ENCODE measurements around the gene FLVCR1. TPM values are rescaled to one million over a fixed set of nuclear protein-coding genes. Genes with fewer than 3 reads are reported as not detected.
"Not testable (repeated sequence)": the region's sequence is repeated elsewhere in the genome, so short reads cannot be mapped to it uniquely, and the experiment has no call there.

The FLVCR1 gene
- total RNA-seq, 1 experiment from 2014 or later, result 9.6 TPM

DNA sequence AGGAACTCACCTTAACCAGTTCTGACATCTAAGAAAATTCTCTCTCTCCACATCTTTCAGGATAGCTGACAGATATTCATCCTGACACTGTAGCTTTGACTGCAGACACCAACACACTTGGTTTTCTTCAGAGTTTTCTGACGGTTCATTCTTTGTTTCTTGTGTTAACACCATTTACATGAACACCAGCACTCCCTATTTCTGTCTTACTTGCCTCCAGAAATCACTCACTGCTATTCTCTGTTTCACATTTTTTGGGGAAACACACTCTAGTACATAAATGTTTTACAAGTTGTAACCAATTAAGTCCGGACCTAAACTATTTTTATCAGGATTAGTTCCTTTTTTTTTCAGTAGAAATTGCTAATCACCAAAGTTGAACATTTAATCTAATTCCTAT is 15.4 kb downstream of the FLVCR1 start:
- no peaks in the 10 kb centered on the region for H3K4me1 ChIP-seq (replicated peaks)
- DNase-seq (ENCODE audit: low read depth in 1 of 2, low spot score in 2 of 2), result no peak
- peaks cover 62% of the 10 kb centered on the region for H3K36me3 ChIP-seq
- H3K27ac ChIP-seq, result no peak overlapping the region
- H3K9me3 ChIP-seq (replicated peaks), result no peaks in the 10 kb centered on the region
- H3K4me3 ChIP-seq, result no peak overlapping the region
- H3K27me3 ChIP-seq (replicated peaks), result no peaks in the 10 kb centered on the region

DNA sequence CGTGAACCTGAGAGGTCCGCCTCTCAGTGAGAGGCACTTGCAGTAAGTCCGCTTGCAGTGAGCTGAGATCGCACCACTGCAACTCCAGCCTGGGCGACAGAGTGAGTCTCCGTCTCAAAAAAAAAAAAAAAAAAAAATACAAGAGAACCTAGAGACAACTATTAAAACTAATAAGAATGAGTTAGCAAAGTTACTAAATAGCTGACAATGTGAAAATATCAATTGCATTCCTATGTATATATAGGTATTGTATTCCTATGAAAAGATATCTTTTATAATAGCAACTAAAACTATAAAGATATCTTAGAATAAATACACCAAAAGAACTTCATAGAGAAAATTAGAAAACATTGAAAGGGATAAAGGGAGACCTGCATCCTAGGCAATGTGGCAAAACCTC is 20.3 kb downstream of the FLVCR1 start:
- no peaks in the 10 kb centered on the region for H3K4me1 ChIP-seq (replicated peaks)
- no peak overlapping the region for H3K27ac ChIP-seq
- H3K4me3 ChIP-seq, result no peak overlapping the region
- DNase-seq (ENCODE audit: low read depth in 1 of 2, low spot score in 2 of 2), result no peak
- H3K36me3 ChIP-seq, result peaks cover 46% of the 10 kb centered on the region
- H3K9me3 ChIP-seq (replicated peaks), result no peaks in the 10 kb centered on the region
- no peaks in the 10 kb centered on the region for H3K27me3 ChIP-seq (replicated peaks)

DNA sequence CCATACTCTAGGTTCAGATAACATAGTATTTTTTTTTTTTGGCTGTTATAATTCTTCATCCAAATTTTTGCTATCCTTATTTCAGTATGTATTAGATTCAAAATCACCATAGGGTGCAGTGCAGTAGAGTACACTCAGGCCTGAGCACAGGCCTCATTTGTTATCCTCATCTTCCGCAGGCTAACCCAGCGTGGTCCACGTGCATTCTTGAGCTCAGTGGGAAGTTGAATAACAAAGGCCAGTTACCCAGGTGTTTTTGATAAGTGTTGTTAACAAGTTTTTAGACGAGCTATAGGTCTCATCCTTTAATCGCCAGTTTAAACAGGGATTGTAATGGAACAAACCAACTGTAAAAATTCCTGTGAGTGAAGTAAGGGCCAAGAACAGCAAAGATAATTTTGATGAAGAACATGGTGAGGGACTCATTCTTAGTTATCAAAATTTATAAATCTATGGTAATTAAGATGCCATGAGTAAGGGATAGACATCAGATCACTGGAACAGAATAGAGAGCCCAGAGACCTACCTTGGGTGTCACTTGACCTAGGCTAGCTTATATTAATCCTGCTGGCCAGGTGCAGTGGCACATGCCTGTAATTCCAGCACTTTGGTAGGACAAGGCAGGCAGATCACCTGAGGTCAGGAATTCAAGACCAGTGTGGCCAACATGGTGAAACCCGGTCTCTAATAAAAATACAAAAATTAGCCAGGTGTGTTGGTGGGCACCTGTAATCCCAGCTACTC is 22.0 kb downstream of the FLVCR1 start:
- Histone ChIP-seq H3K27me3 (replicated peaks) (no peaks in the 10 kb centered on the region), H3K27ac (no peak overlapping the region), H3K9me3 (replicated peaks) (no peaks in the 10 kb centered on the region), H3K36me3 (peaks cover 50% of the 10 kb centered on the region), H3K4me3 (no peak overlapping the region), H3K4me1 (replicated peaks) (no peaks in the 10 kb centered on the region)
- DNase-seq (ENCODE audit: low read depth in 1 of 2, low spot score in 2 of 2), result no peak

DNA sequence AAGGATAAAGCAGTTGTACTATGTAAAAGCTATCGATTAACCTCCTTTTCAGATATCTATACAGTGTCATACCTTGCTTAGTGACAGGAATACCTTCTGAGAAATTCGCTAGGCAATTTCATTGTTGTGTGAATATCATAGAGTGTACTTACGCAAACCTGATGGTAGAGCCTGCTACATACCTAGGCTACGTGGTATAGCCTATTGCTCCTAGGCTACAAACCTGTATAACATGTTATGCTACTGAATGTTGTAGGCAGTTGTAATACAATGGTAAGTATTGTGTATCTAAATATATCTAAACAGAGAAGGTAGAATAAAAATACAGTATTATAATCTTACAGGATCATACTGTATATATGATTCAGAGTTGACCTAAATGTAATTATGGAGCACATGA is 26.5 kb downstream of the FLVCR1 start:
- Histone ChIP-seq H3K27ac (no peak overlapping the region), H3K4me1 (replicated peaks) (no peaks in the 10 kb centered on the region), H3K9me3 (replicated peaks) (no peaks in the 10 kb centered on the region), H3K36me3 (peaks cover 67% of the 10 kb centered on the region), H3K4me3 (no peak overlapping the region), H3K27me3 (replicated peaks) (no peaks in the 10 kb centered on the region)
- DNase-seq (ENCODE audit: low read depth in 1 of 2, low spot score in 2 of 2), result no peak

DNA sequence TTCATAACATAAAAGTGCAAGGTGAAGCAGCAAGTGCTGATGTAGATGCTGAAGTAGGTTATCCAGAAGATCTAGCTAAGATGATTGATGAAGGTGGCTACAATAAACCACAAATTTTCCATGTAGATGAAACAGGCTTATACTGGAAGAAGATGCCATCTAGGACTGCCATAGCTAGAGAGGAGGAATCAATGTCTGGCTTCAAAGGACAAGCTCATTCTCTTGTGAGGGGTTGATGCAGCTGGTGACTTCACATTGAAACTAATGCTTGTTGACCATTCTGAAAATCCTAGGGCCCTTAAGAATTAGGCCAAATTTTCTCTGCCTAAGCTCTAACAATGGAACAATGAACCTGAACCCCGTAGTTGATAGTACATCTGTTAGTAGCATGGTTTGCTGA is 34.0 kb downstream of the FLVCR1 start:
- no peak for DNase-seq (ENCODE audit: low read depth in 1 of 2, low spot score in 2 of 2)
- no peak overlapping the region for H3K4me3 ChIP-seq
- no peak overlapping the region for H3K27ac ChIP-seq
- no peaks in the 10 kb centered on the region for H3K27me3 ChIP-seq (replicated peaks)
- no peaks in the 10 kb centered on the region for H3K9me3 ChIP-seq (replicated peaks)
- peaks cover 73% of the 10 kb centered on the region for H3K36me3 ChIP-seq
- H3K4me1 ChIP-seq (replicated peaks), result no peaks in the 10 kb centered on the region

DNA sequence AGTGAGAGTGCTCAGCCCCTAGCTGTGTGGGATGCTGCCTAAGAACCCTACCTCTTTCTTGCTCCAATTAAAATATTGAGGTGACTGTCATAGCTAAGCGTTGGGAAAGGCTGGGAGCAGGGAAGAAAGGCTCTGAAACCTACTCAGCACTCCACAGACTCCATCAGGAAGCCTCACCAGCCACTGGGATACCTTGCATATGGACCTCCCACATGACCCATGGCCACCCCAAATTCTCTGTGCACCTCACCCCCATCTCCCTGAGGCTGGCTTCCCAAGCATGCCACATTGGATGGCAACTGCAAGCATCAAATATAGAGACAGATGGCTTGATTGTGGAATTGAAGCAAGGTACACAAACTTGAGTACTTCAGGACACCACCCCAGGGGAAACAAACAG is 41.8 kb downstream of the FLVCR1 start:
- no peak overlapping the region for H3K27ac ChIP-seq
- no peaks in the 10 kb centered on the region for H3K27me3 ChIP-seq (replicated peaks)
- H3K4me3 ChIP-seq, result no peak overlapping the region
- H3K36me3 ChIP-seq, result peaks cover 32% of the 10 kb centered on the region
- no peak for DNase-seq (ENCODE audit: low read depth in 1 of 2, low spot score in 2 of 2)
- no peaks in the 10 kb centered on the region for H3K4me1 ChIP-seq (replicated peaks)
- H3K9me3 ChIP-seq (replicated peaks), result no peaks in the 10 kb centered on the region

DNA sequence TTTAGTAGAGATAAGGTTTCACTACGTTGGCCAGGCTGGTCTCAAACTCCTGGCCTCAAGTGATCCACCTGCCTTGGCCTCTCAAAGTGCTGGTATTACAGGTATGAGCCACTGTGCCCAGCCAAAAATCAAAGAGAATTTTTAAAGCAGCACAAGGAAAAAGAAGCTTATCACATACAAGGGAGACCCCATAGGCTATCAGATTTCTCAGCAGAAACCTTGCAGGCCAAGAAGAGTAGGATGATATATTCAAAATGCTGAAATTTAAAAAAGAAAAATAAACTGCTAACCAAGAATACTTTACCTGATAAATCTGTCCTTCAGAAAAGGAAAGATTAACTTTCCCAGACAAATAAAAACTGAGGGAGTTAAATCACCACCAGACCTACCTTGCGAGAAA is 43.2 kb downstream of the FLVCR1 start:
- Histone ChIP-seq H3K4me3 (no peak overlapping the region), H3K4me1 (replicated peaks) (no peaks in the 10 kb centered on the region), H3K27ac (no peak overlapping the region), H3K9me3 (replicated peaks) (no peaks in the 10 kb centered on the region), H3K36me3 (peaks cover 23% of the 10 kb centered on the region), H3K27me3 (replicated peaks) (no peaks in the 10 kb centered on the region)
- no peak for DNase-seq (ENCODE audit: low read depth in 1 of 2, low spot score in 2 of 2)

DNA sequence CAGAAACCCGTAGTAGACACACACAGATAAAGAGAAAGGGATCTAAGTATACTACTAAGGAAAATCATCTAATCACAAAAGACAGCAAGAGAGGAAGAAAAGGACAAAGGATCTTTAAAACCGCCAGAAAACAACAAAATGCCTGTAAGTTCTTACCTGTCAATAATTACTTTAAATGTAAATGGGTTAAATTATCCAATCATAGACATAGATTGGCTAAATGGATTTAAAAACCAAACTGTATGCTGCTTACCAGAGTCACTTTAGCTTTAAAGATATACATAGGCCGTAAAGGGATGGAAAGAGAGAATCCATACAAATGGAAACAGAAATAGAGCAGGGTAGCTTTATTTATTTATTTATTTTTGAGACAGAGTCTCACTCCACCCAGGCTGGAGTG is 44.0 kb downstream of the FLVCR1 start:
- no peaks in the 10 kb centered on the region for H3K4me1 ChIP-seq (replicated peaks)
- H3K9me3 ChIP-seq (replicated peaks), result no peaks in the 10 kb centered on the region
- peaks cover 20% of the 10 kb centered on the region; the same call in 1 of the 2 replicates for H3K36me3 ChIP-seq
- H3K27me3 ChIP-seq (replicated peaks), result no peaks in the 10 kb centered on the region
- no peak for DNase-seq (ENCODE audit: low read depth in 1 of 2, low spot score in 2 of 2)
- H3K4me3 ChIP-seq, result no peak overlapping the region
- no peak overlapping the region for H3K27ac ChIP-seq

DNA sequence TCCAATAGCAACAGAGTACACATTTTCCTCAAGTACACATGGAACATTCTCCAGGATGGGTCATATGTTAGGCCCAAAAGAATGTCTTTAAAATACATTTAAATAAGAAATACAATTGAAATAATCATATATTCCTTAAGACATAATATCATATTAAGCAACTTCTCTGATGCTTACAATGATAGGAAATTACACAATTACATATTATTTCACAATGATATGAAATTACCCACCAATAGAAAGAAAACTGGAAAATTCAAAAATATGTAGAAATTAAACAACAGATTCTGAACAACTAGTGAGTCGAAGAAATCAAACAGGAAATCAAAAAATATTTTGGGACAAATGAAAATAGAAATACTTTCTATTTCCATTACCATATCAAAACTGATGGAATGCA is 45.6 kb downstream of the FLVCR1 start:
- Histone ChIP-seq H3K4me3 (no peak overlapping the region), H3K9me3 (replicated peaks) (no peaks in the 10 kb centered on the region), H3K36me3 (peaks cover 11% of the 10 kb centered on the region; the same call in 1 of the 2 replicates), H3K27me3 (replicated peaks) (no peaks in the 10 kb centered on the region), H3K4me1 (replicated peaks) (no peaks in the 10 kb centered on the region), H3K27ac (no peak overlapping the region)
- DNase-seq (ENCODE audit: low read depth in 1 of 2, low spot score in 2 of 2), result no peak

DNA sequence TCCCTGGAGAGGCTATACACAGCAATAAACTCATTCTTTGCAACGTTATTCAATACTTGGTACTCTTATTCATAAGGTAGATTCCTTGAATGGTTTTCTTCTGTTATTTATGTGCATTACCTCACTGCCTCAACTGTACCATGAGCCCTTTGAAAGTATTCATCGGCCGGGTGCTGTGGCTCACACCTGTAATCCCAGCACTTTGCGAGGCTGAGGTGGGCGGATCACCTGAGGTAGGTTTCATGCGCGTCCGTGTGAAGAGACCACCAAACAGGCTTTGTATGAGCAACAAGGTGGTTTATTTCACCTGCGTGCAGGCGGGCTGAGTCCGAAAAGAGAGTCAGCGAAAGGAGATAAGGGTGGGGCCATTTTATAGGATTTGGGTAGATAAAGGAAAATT is 50.0 kb downstream of the FLVCR1 start:
- not testable (repeated sequence) for H3K27ac ChIP-seq; H3K4me1 ChIP-seq (replicated peaks); DNase-seq (ENCODE audit: low read depth in 1 of 2, low spot score in 2 of 2); H3K36me3 ChIP-seq; H3K27me3 ChIP-seq (replicated peaks); H3K9me3 ChIP-seq (replicated peaks); H3K4me3 ChIP-seq

DNA sequence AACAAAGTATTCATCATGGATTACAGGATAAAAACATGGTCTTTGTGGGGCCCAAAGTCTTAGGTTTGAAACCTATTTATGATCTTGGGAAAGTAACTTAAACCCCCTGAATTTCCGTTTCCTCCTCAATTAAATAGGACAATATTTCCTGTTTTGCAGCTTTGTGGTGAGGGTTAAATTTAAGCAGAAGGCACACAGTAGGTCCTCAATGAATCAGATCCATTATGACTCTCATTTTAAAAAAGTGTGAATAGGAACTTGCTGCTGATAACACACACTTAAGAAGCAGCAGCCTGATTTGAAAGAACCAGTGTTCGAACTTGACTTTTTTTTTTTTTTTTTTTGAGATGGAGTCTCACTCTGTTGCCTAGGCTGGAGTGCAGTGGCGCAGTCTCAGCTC is 50.9 kb downstream of the FLVCR1 start:
- H3K27me3 ChIP-seq (replicated peaks), result no peaks in the 10 kb centered on the region
- no peaks in the 10 kb centered on the region for H3K36me3 ChIP-seq
- H3K4me1 ChIP-seq (replicated peaks), result no peaks in the 10 kb centered on the region
- H3K27ac ChIP-seq, result no peak overlapping the region
- DNase-seq (ENCODE audit: low read depth in 1 of 2, low spot score in 2 of 2), result no peak
- H3K9me3 ChIP-seq (replicated peaks), result no peaks in the 10 kb centered on the region
- no peak overlapping the region for H3K4me3 ChIP-seq

DNA sequence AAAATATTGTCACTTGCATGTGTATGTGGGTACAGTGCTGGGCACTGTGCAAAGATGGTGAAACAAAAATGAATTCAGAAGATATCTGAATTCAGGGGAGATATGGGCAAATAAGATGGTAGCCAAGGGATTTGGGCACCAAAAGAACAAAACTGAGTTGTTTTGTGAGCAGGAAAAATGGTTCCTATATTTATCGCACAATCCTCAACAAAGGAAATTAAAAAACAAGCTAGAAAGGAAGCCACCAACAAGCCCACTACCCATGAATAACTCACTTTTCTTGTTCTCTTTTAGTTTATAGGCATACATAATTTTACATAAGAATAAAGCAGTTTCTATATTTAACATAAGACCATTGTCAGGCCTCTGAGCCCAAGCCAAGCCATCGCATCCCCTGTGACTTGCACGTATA is 51.6 kb downstream of the FLVCR1 start:
- Histone ChIP-seq H3K36me3 (no peaks in the 10 kb centered on the region), H3K27ac (no peak overlapping the region), H3K4me1 (replicated peaks) (no peaks in the 10 kb centered on the region), H3K27me3 (replicated peaks) (no peaks in the 10 kb centered on the region), H3K4me3 (no peak overlapping the region), H3K9me3 (replicated peaks) (no peaks in the 10 kb centered on the region)
- no peak for DNase-seq (ENCODE audit: low read depth in 1 of 2, low spot score in 2 of 2)

DNA sequence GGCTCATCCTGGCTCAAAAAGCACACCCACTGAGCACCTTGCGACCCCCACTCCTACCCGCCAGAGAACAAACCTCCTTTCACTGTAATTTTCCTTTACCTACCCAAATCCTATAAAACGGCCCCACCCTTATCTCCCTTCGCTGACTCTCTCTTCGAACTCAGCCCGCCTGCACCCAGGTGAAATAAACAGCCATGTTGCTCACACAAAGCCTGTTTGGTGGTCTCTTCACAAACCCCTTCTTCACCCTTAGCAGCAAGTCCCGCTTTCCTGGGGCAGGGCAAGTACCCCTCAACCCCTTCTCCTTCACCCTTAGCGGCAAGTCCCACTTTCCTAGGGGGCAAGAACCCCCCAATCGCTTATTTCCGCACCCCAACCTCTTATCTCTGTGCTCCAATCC is 52.1 kb downstream of the FLVCR1 start:
- H3K9me3 ChIP-seq (replicated peaks); DNase-seq (ENCODE audit: low read depth in 1 of 2, low spot score in 2 of 2); H3K4me1 ChIP-seq (replicated peaks); H3K36me3 ChIP-seq; H3K27ac ChIP-seq; H3K4me3 ChIP-seq; H3K27me3 ChIP-seq (replicated peaks): not testable (repeated sequence)

DNA sequence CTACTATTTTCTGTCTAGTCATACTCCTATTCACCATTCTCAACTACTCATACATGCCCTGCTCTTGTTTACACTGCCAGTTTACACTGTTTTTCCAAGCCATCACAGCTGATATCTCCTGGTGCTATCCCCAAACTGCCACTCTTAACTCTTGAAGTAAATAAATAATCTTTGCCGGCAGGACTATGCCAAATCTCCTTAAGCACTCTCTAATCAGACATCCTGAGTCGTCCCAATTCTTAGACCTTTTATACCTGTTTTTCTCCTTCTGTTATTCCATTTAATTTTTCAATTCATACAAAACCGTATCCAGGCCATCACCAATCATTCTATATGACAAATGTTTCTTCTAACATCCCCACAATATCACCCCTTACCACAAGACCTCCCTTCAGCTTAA is 55.6 kb downstream of the FLVCR1 start:
- H3K9me3 ChIP-seq (replicated peaks); H3K4me3 ChIP-seq; H3K36me3 ChIP-seq; H3K4me1 ChIP-seq (replicated peaks); H3K27me3 ChIP-seq (replicated peaks); H3K27ac ChIP-seq; DNase-seq (ENCODE audit: low read depth in 1 of 2, low spot score in 2 of 2): not testable (repeated sequence)

DNA sequence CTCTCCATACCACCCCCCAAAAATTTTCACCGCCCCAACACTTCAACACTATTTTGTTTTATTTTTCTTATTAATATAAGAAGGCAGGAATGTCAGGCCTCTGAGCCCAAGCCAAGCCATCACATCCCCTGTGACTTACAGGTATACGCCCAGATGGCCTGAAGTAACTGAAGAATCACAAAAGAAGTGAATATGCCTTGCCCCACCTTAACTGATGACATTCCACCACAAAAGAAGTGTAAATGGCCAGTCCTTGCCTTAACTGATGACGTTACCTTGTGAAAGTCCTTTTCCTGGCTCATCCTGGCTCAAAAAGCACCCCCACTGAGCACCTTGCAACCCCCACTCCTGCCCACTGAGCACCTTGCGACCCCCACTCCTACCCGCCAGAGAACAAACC is 56.0 kb downstream of the FLVCR1 start:
- H3K36me3 ChIP-seq; H3K27me3 ChIP-seq (replicated peaks); DNase-seq (ENCODE audit: low read depth in 1 of 2, low spot score in 2 of 2); H3K9me3 ChIP-seq (replicated peaks); H3K4me1 ChIP-seq (replicated peaks); H3K27ac ChIP-seq; H3K4me3 ChIP-seq: not testable (repeated sequence)

All from SJSA1 (cell line).